ENCODE data around the gene RPS15A. TPM values are rescaled to one million over a fixed set of nuclear protein-coding genes. Genes with fewer than 3 reads are reported as not detected.

The RPS15A gene
- total RNA-seq = 100 to 1,000 TPM; 843 to 969 TPM
- long read RNA-seq, transcript RPS15A-201 (5 exons, 2,203 nt) = minor isoform, 12 of 180 reads
- long read RNA-seq, transcript RPS15A-203 (5 exons, 525 nt) = major isoform, 162 of 180 reads
- long read RNA-seq, partial matches to known transcripts = 4 of 180 reads
- long read RNA-seq, other reads (novel, unspliced or antisense) = 0 of 180 reads

DNA sequence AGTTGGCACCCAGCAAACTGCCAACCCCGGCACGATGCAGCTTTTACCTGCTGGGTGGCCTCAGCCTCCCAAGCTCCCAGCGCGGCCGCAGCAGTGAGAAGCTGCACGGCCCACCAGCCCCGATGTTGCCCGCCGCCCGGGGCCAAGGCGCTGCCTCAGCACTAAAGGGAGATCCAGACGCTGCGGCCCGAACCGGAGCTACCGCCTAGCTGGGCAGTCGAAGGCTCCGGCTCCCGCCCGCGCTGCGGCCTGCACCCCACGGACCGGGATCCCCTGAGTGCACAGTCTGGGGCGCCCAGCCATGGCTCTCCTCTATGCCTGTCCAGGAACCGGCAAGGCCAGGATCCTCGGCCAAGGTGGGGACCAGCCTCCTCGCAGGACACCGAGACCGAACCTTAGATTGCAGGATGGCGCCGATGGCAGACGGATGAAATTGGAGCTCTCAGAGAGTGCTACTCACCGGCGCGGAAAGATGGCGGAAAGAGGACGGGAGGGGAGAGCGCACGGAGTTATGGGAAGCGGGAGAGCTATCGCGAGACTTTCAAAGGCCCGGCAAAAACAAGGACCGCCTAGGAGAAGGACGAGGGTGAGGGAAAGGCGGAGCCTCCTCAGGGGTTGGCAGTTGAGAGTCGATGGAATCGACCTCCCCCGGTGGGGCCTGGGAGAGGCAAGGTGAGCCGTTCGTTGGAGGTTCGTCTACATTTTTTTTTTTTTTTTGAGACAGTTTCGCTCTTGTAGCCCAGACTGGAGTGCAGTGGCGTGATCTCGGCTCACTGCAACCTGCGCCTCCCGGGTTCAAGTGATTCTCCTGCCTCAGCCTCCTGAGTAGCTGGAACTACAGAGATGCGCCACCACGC lies at the start of gene RPS15A:
Gene RPS15A (minus strand): TSS at position 485 of the 857 bp plus-strand sequence. CDS start 1,221 bp downstream, outside the sequence.
- DNase-seq = peak; percentile 93 to 98
- peak; percentile 92 for ATAC-seq
- intact Hi-C loops (cut with DNase I, micrococcal nuclease) = no loop called here

DNA sequence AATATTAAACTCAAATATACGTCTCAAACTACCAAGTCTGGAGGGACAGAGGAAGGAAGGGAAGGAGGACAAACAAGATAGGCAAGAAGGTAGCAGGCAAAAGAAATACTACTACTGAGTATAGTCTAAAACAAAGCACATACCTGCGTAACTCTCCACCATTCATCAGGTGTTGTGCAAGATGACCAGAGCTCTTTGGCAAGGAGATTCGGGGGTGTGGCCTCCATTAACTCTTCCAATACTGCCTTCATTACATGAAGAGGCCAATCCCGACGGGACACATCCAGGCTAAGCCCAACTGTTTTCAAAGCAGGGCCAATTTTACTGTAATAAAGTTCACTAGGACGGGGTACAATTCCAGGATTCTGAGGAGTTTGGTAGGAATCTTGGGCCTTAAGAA lies 49.4 kb upstream of the RPS15A start:
- DNase-seq (peak; percentile 51 to 55), ATAC-seq (peak; percentile 81)
- intact Hi-C loops (cut with DNase I, micrococcal nuclease) = no loop called here

- intact Hi-C loops (cut with DNase I, micrococcal nuclease) = no loop called here
- no peak for DNase-seq
- no peak for ATAC-seq
Observed at GRCh38 chr16:18836702-18837101, 46.6 kb upstream of the RPS15A start.

DNA sequence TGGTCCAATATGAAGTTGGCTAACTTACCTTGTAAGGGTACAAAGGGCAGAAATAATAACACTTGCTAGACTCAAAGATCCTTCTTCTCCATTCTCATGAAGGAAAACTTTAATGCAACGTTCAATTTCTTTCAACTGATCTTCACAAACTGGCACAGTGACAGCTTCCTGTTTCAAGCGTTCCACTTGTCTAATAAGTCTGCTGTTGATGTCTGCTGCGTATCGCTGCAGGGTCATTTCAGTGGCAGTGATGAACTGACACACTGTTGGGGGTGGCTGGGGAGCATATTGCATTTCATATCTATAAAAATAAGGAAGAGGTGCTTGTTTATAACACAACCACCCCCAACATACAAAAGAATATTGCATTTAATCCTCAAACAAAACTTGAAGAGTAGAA lies 44.7 kb upstream of the RPS15A start:
- peak; percentile 33 for ATAC-seq

DNA sequence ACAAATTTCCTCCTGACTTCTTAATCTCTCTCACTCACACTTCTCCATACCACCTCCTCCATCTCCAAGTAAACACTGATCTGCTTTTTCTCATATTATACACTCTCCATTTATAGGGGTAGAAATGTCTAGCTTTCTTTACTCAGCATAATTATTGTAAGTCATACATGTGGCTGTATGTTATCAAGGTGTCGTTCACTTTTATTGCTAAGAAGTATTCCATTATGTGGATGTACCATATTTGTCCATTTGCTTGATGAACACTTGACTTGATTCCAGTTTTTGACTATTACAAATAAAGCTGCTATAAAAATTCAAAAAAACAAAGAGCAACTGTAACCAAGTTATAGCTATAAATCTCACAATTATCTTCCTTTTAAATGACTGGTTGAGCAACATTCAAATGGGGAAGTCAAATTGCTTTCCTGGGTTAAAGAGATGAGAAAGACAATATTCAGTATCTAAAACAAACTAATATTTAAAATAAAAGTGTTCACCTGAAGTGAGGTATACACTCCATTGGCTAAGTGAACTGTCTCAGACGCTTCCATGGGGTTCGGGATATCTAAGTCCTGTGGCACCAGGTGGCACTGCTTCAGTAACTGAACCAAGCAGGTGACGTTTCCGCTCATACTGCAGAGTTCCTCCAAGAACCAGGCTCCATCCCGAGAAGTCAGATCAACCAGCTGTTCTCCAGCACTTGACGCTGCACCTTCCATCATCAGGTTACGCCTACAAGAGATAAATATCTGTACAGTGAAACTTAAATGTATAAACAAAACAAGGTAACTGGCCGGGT lies 43.8 kb upstream of the RPS15A start:
- ATAC-seq (peak; percentile 70), DNase-seq (peak in 1 of 2 donors; percentile 15)
- intact Hi-C loops (cut with DNase I, micrococcal nuclease) = no loop called here

More for the DNA sequence above, 44.7 kb upstream of the RPS15A start:
- intact Hi-C loops (cut with DNase I, micrococcal nuclease) = no loop called here
- peak; percentile 12 to 30 for DNase-seq

DNA sequence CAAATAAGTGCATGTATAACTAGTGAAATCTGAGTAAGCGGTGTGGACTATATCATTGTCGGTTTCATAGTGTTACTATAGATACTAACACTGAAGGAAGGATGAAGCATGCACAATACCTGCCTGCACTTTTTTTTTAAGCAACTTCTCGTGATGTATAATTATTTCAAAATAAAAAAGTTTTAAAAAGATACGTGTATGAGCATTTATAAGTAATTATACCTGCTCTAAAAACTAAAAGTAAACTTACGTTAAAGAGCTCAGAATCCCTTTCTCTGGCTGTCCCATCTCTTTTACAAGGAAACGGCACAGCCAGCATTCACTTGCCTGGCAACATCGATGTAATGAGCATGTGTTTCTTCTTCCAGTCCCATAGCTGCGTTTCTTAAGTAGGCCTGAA lies 42.5 kb upstream of the RPS15A start:
- intact Hi-C loops (cut with DNase I, micrococcal nuclease) = no loop called here
- DNase-seq (no peak), ATAC-seq (no peak)

GRCh38 chr16:18832006-18832405 lies 41.9 kb upstream of the RPS15A start:
- ATAC-seq (no peak), DNase-seq (no peak)
- intact Hi-C loops (cut with DNase I, micrococcal nuclease) = no loop called here

GRCh38 chr16:18829251-18829650 lies 39.1 kb upstream of the RPS15A start:
- ATAC-seq (no peak), DNase-seq (no peak)
- intact Hi-C loops (cut with DNase I, micrococcal nuclease) = no loop called here

- no peak for ATAC-seq
- no peak for DNase-seq
- intact Hi-C loops (cut with DNase I, micrococcal nuclease) = no loop called here
Observed at GRCh38 chr16:18827890-18828289, 37.8 kb upstream of the RPS15A start.

- DNase-seq = no peak
- no peak for ATAC-seq
- intact Hi-C loops (cut with DNase I, micrococcal nuclease) = no loop called here
Observed at GRCh38 chr16:18816286-18816685, 26.2 kb upstream of the RPS15A start.

- ATAC-seq (no peak), DNase-seq (no peak)
- intact Hi-C loops (cut with DNase I, micrococcal nuclease) = no loop called here
Observed at GRCh38 chr16:18811925-18812324, 21.8 kb upstream of the RPS15A start.

DNA sequence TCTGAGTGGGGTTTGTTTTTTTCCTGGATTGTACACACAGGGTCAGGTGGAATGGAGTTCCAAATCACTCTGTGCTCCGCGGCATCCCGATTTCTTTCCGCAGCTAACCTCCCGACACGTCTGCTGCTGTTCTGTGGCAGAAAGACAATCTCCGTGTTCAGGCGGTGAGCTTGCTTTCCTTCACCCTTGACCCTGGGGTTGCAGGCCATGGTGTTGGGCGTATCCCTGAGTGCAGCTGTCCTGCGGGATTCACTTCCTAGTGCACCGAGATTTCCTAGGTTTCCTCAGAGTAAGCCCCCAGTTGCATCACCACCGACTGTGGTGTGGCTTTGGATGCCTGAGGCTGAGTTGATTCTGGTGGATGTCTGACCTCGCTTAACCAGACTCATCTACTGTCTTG lies 19.0 kb upstream of the RPS15A start:
- intact Hi-C loops (cut with DNase I, micrococcal nuclease) = no loop called here
- no peak for DNase-seq
- ATAC-seq = no peak

GRCh38 chr16:18805257-18805773 lies 15.2 kb upstream of the RPS15A start:
- ATAC-seq = no peak
- DNase-seq = no peak
- intact Hi-C loops (cut with DNase I, micrococcal nuclease) = no loop called here

DNA sequence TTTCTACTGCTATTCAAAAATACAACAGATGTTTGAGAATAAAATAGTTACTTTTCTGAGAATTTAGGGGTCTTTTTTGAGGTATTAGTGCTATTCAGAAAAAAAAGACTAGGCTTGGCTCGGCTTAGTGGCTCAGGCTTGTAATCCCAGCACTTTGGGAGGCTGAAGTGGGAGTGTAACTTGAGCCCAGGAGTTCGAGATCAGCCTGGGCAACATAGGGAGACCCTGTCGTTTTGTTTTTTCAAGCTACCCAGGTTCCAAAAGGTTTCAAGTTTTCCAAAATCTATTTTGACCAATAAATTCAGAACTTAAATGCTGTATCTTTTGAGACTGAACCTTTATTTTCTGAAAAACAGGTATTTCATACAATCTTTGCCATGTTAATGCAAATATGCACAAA lies 14.4 kb upstream of the RPS15A start:
- DNase-seq (no peak), ATAC-seq (no peak)
- intact Hi-C loops (cut with DNase I, micrococcal nuclease) = no loop called here

DNA sequence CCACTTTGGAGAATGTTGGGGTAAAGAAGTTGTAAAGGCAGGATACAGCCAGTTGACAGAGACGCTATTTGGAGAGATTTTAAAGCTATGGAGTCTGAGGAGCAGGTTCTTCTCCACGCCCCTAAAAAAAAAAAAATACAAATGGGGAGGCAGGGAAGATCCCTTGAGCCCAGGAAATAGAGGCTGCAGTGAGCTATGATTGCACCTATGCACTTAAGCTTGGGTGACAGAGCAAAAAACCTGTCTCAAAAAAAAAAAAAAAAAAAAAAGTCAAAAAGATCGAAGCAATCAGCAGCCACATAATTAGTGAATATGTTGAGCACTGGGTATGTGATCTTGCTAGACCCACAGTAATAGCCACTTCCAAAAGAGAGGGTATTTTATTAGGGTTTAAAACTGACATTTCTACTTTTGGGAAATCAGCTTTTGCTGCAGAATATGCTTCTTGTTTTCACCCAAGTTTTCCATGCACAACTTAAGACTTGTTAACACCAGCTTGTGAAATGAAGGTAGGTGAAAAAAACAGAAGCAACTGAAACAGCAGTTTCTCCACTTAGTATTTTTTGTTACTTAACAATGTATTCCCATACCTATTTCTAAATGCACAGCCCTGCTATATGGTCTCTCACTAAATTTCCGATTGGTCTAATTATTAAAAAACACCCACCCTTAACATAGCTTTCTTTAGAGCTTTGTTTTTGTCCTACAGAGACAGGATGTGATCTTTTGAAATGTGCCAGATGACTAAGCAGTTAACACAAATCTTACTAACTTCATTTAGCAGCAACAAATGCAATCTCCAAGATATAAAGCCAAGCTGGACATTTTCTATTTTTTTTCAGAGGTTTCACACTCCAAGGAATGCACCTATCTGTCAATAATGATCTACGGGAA lies 13.7 kb upstream of the RPS15A start:
- DNase-seq = no peak
- no peak for ATAC-seq
- intact Hi-C loops (cut with DNase I, micrococcal nuclease) = no loop called here

DNA sequence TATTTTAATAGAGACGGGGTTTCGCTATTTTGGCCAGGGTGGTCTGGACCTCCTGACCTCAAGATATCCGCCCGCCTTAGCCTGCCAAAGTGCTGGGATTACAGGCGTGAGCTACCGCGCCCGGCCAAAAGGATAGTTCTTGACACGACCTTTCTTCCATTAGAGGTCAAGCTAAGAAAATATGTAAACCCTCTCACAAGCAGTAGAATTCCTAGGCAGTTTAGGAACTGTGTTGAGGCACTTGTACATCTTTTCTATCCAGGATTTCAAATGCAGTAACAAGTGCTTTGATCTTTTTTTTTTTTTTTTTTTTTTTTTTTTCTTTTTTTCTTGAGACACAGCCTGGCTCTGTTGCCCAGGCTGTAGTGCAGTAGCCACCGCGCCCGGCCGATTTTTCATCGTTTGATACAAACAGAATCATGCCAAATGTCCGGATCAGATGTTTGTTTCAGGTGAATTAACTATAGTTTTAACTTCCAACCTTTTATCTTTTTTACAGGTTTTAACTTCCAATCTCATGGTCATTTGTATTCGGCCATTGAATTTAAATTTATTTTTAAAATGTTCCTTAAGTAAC lies 12.7 kb upstream of the RPS15A start:
- peak in 1 of 2 donors; percentile 20 for DNase-seq
- intact Hi-C loops (cut with DNase I, micrococcal nuclease) = no loop called here
- ATAC-seq = no peak

GRCh38 chr16:18801145-18801972 lies 11.2 kb upstream of the RPS15A start, which contains the start of gene ARL6IP1:
ARL6IP1 (minus strand) TSS chr16:18801549; CDS start chr16:18801466, 83 bp downstream.
- ATAC-seq (peak; percentile 92), DNase-seq (peak; percentile 99)
- intact Hi-C loops (cut with DNase I, micrococcal nuclease) = no loop called here

All from left colon (tissue), 2 donors.